A673 (cell line): ENCODE measurements around the gene PROSER2. TPM values are rescaled to one million over a fixed set of nuclear protein-coding genes. Genes with fewer than 3 reads are reported as not detected.

Experiments
- BruUV-seq: library from RNA; stranded (reverse); fragments of 400-500 nt; replicated peaks from 2 replicates; lab custom pipeline; 2021; lab: Mats Ljungman, UMichigan
- CTCF ChIA-PET: fragments of 300-600 bp; sonication (Branson Sonifier 250); formaldehyde crosslinking; loops from one replicate; lab custom pipeline; 2022; ENCODE audit warnings: antibody characterized with exemption; lab: Charles Lee
- POLR2A ChIA-PET: fragments of 300-600 bp; sonication (Branson Sonifier 250); formaldehyde crosslinking; loops from one replicate; lab custom pipeline; 2022; ENCODE audit warnings: antibody characterized with exemption; ENCODE audit not compliant: low non-redundant PET; lab: Charles Lee
- DNase-seq: peaks from one replicate; pipeline ENCODE4 v3.0.0-alpha.2; 2015; ENCODE audit warnings: low spot score
- H3K27ac ChIP-seq: fragments of 200-600 bp; sonication (generic); 2 replicates; pipeline ENCODE4 v1.5.1; 2016; ENCODE audit warnings: mixed run types, low read depth, mild to moderate bottlenecking, mixed read lengths, antibody characterized with exemption, low read length; ENCODE audit not compliant: poor library complexity, severe bottlenecking
- H3K27me3 ChIP-seq: fragments of 200-600 bp; sonication (generic); replicated peaks from 2 replicates; pipeline ENCODE4 v1.6.1; 2017; ENCODE audit warnings: mixed run types, low read depth, mild to moderate bottlenecking, mixed read lengths, antibody characterized with exemption, low read length; ENCODE audit not compliant: insufficient read depth, poor library complexity
- H3K36me3 ChIP-seq: fragments of 200-600 bp; sonication (generic); 2 replicates; pipeline ENCODE4 v1.6.1; 2016; ENCODE audit warnings: mixed run types, mild to moderate bottlenecking, mixed read lengths, antibody characterized with exemption, low read length; ENCODE audit not compliant: insufficient read depth, poor library complexity, severe bottlenecking
- H3K4me1 ChIP-seq: fragments of 200-600 bp; sonication (generic); 2 replicates; pipeline ENCODE4 v1.6.1; 2017; ENCODE audit warnings: mixed run types, mild to moderate bottlenecking, mixed read lengths, antibody characterized with exemption, low read length; ENCODE audit not compliant: insufficient read depth, poor library complexity, severe bottlenecking
- H3K4me3 ChIP-seq: fragments of 200-600 bp; sonication (generic); 2 replicates; pipeline ENCODE4 v1.5.1; 2016; ENCODE audit warnings: low read depth, mixed run types, mild to moderate bottlenecking, mixed read lengths, low read length; ENCODE audit not compliant: poor library complexity, severe bottlenecking
- H3K9me3 ChIP-seq: fragments of 200-600 bp; sonication (generic); 2 replicates; pipeline ENCODE4 v1.6.1; 2016; ENCODE audit warnings: mixed run types, low read depth, mild to moderate bottlenecking, mixed read lengths, antibody characterized with exemption, low read length; ENCODE audit not compliant: poor library complexity, severe bottlenecking
- EZH2 ChIP-seq: fragments of 200-600 bp; sonication (generic); IDR thresholded peaks from 2 replicates; pipeline ENCODE4 v1.6.1; 2017; ENCODE audit warnings: borderline replicate concordance, low read depth, mild to moderate bottlenecking, mixed read lengths, antibody characterized with exemption, low read length; ENCODE audit not compliant: poor library complexity, severe bottlenecking
- intact Hi-C: fragments of 100-400 bp; cut with micrococcal nuclease; formaldehyde crosslinking; loops from one replicate; pipeline ENCODE4 v1.10.0; 2022; ENCODE audit not compliant: unreplicated experiment
- total RNA-seq: library from RNA; stranded (reverse); gene quantifications from 2 replicates; pipeline ENCODE4 v1.2.3, GENCODE V29; 2021
- TF ChIP-seq, protein P1 (sequence below): fragments of 300-800, 200-600 bp; sonication (generic); conservative IDR thresholded peaks from 2 replicates; pipeline ENCODE4 v1.5.1; 2017; ENCODE audit warnings: low read depth, mild to moderate bottlenecking, antibody characterized with exemption, low read length, moderate library complexity, mixed read lengths

PROSER2 gene
- total RNA-seq, 1 experiment from 2014 or later, result 40.4 TPM

DNA sequence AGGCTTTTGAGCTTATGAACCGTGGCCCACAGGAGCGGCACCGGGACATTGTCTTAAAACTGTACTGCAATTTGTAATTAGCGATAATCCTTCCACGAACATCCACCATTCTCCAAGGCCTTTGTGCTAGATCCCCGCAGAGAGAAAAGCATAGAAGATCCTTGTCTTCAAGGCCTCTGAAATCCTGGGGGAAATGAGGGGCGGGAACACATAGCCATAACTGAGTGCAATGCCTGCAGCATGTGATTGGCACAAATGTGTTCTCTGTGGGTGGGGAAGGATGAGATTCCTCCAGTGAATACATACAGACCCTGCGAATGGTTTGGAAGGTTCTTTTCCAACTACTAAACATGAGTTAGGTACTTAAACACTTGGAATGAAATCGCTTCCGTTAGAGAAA lies 25.9 kb upstream of the PROSER2 start:
- intact Hi-C loops, result loop anchor here (1.0 to 10.0 kb wide), 2 partner anchors 23 to 78 kb away; no protein-coding TSS in a partner anchor
- peak; percentile 91 for DNase-seq
- no peaks in the 10 kb centered on the region for H3K36me3 ChIP-seq
- peaks cover 53% of the 10 kb centered on the region for H3K4me1 ChIP-seq
- no peak overlapping the region for H3K4me3 ChIP-seq
- peak overlapping the region; percentile 98 for H3K27ac ChIP-seq
- TF ChIP-seq, protein P1, sequence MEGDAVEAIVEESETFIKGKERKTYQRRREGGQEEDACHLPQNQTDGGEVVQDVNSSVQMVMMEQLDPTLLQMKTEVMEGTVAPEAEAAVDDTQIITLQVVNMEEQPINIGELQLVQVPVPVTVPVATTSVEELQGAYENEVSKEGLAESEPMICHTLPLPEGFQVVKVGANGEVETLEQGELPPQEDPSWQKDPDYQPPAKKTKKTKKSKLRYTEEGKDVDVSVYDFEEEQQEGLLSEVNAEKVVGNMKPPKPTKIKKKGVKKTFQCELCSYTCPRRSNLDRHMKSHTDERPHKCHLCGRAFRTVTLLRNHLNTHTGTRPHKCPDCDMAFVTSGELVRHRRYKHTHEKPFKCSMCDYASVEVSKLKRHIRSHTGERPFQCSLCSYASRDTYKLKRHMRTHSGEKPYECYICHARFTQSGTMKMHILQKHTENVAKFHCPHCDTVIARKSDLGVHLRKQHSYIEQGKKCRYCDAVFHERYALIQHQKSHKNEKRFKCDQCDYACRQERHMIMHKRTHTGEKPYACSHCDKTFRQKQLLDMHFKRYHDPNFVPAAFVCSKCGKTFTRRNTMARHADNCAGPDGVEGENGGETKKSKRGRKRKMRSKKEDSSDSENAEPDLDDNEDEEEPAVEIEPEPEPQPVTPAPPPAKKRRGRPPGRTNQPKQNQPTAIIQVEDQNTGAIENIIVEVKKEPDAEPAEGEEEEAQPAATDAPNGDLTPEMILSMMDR, result no peak
- no peak for TF ChIP-seq EZH2
- POLR2A ChIA-PET, result interaction anchor here (0.6 kb wide), 2 partner anchors 17 to 48 kb away, joined by 4 to 5 read pairs; no protein-coding TSS in a partner anchor
- CTCF ChIA-PET, result interaction anchor here (3.0 kb wide), 1 partner anchor 23 kb away, joined by 13 read pairs; no protein-coding TSS in a partner anchor
- BruUV-seq, result no TSS peak
- H3K27me3 ChIP-seq, result no peaks in the 10 kb centered on the region
- no peaks in the 10 kb centered on the region for H3K9me3 ChIP-seq

DNA sequence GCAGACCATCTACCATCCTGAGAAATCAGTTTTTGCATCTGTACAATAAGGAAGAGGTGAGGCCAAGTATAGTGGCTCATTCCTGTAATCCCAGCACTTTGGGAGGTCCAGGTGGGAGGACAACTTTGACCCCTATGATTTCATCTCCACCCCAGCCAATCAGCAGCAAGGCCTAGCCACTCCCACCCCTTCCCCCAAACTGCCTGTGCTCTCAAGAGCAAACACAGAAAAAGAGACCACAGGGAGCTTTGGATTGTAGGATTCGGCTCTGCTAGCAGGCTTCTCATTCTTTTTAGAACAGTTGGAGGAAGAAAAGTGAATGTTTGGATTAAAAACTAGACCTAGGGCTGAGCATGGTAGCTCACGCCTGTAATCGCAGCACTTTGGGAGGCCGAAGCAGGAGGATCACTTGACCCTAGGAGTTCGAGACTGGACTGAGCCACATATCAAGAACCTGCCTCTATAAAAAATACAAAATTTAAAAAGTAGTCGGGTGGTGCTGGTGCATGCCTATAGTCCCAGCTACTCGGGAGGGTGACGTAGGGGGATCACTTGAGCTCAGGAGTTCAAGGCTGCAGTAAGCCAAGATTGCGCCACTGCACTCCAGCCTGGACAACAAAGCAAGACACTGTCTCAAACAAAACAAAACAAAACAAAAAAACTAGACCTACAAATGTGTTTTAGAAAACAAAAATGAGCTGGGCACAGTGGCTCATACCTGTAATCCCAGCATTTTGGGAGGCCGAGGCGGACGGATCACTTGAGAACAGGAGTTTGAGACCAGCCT lies 25.1 kb upstream of the PROSER2 start:
- intact Hi-C loops, result loop anchor here (1.0 to 10.0 kb wide), 2 partner anchors 22 to 77 kb away; no protein-coding TSS in a partner anchor
- peak overlapping the region; percentile 98 for H3K27ac ChIP-seq
- TF ChIP-seq, protein P1, result no peak
- no peak for TF ChIP-seq EZH2
- H3K4me3 ChIP-seq, result no peak overlapping the region
- CTCF ChIA-PET, result interaction anchor here (0.7 to 3.0 kb wide), 2 partner anchors 15 to 22 kb away, joined by 4 to 13 read pairs; no protein-coding TSS in a partner anchor
- TSS peak; percentile 91 for BruUV-seq
- H3K27me3 ChIP-seq, result no peaks in the 10 kb centered on the region
- H3K4me1 ChIP-seq, result peaks cover 53% of the 10 kb centered on the region
- peak; percentile 70 for DNase-seq
- H3K36me3 ChIP-seq, result no peaks in the 10 kb centered on the region
- POLR2A ChIA-PET, result interaction anchor here (0.6 kb wide), 2 partner anchors 16 to 47 kb away, joined by 4 to 5 read pairs; no protein-coding TSS in a partner anchor
- H3K9me3 ChIP-seq, result no peaks in the 10 kb centered on the region

DNA sequence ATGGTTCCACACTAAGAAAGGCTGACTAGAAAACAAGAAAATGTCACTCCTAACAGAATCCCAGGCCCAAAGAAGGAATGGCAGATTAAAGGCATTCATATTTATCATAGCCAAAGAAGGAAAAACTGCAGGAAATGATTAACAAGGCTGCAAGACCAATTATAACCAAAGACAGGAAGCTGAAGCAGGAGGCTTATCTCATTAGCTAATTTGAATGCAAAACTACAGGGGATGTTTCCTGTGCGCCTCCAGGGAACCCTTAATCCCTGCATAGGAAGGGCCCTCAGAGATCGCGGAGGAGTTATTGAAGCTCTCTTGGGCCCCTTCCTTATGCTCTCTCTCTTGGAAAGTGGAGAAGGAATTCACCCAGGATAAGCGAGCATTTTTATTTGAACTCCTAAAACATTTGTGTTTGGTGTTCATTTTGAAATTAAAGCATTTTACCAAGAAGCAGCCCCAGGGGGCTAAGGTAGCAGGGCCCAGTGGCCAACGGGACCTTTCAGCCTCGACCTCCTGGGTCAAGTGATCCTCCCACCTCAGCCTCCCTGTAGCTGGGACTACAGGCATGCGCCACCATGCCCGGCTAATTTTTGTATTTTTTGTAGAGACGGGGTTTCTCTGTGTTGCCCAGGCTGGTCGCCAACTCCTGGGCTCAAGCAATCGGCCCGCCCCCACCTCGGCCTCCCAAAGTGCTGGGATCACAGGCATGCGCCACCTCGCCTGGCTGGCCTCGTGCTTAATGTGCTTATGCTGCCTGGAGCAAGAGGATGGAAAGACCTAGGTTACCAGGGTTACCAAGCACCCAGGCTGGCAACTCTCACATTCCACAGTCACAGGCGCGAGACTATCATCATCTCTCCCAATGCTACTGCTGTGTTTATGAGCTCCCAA lies 24.1 kb upstream of the PROSER2 start:
- intact Hi-C loops, result loop anchor here (1.0 to 10.0 kb wide), 2 partner anchors 15 to 76 kb away; no protein-coding TSS in a partner anchor
- CTCF ChIA-PET, result interaction anchor here (0.6 to 3.0 kb wide), 5 partner anchors 15 to 21 kb away, joined by 3 to 13 read pairs (median 4); no protein-coding TSS in a partner anchor
- H3K4me1 ChIP-seq, result peaks cover 53% of the 10 kb centered on the region
- H3K27ac ChIP-seq, result peak overlapping the region; percentile 98
- H3K36me3 ChIP-seq, result no peaks in the 10 kb centered on the region
- TF ChIP-seq, protein P1, result no peak
- TF ChIP-seq EZH2, result no peak
- peak; percentile 100 for DNase-seq
- peak overlapping the region; percentile 3 for H3K4me3 ChIP-seq
- BruUV-seq, result no TSS peak
- no peaks in the 10 kb centered on the region for H3K9me3 ChIP-seq
- H3K27me3 ChIP-seq, result no peaks in the 10 kb centered on the region
- POLR2A ChIA-PET, result interaction anchor here (0.5 to 1.0 kb wide), 2 partner anchors 12 to 15 kb away, joined by 3 to 4 read pairs; no protein-coding TSS in a partner anchor
